Activated CD8-positive, alpha-beta T cell treated with anti-CD3 and anti-CD28 coated beads, Interleukin-2, amount 10 ng/mL, durations not matched to agents 7 days and 5 days (primary cell): ENCODE data around the gene C5AR1. TPM values are rescaled to one million over a fixed set of nuclear protein-coding genes. Genes with fewer than 3 reads are reported as not detected.
"Not testable (repeated sequence)": the region's sequence is repeated elsewhere in the genome, so short reads cannot be mapped to it uniquely, and the experiment has no call there.

Experiments used
- ATAC-seq: fragments of 150-1000 bp; cut with Tn5 transposase; one replicate; pipeline ENCODE4 v1.10.0; 2021; ENCODE audit warnings: moderate library complexity
- CTCF ChIA-PET: fragments of 350-600 bp; sonication (Branson Sonifier 250); formaldehyde crosslinking; loops from one replicate; lab custom pipeline; 2021; ENCODE audit warnings: antibody characterized with exemption; lab: Charles Lee
- POLR2A ChIA-PET: fragments of 350-600 bp; sonication (Branson Sonifier 250); formaldehyde crosslinking; loops from one replicate; lab custom pipeline; 2021; ENCODE audit warnings: antibody characterized with exemption; lab: Charles Lee
- DNase-seq: peaks from one replicate; pipeline ENCODE4 v3.0.0-alpha.2; 2020
- H3K27ac Mint-ChIP-seq: one replicate; pipeline ENCODE4 v1.8.0; 2021; ENCODE audit warnings: mild to moderate bottlenecking, mixed read lengths
- H3K27me3 Mint-ChIP-seq: one replicate; pipeline ENCODE4 v1.8.0; 2021; ENCODE audit warnings: low read depth, mixed read lengths
- H3K36me3 Mint-ChIP-seq: one replicate; pipeline ENCODE4 v1.8.0; 2021; ENCODE audit warnings: low read depth, mixed read lengths
- H3K4me1 Mint-ChIP-seq: one replicate; pipeline ENCODE4 v1.8.0; 2021; ENCODE audit warnings: low read depth, mixed read lengths
- H3K4me3 Mint-ChIP-seq: one replicate; pipeline ENCODE4 v1.8.0; 2021; ENCODE audit warnings: mild to moderate bottlenecking, mixed read lengths
- H3K9me3 Mint-ChIP-seq: one replicate; pipeline ENCODE4 v1.8.0; 2022; ENCODE audit warnings: mixed read lengths; ENCODE audit not compliant: insufficient read depth
- total RNA-seq, 2 experiments: library from RNA; stranded (reverse); gene quantifications; one replicate each; pipeline ENCODE4 v1.2.3, GENCODE V29; 2021

C5AR1 gene
- total RNA-seq, 2 experiments from 2014 or later, result 1.0 to 1.8 TPM

DNA sequence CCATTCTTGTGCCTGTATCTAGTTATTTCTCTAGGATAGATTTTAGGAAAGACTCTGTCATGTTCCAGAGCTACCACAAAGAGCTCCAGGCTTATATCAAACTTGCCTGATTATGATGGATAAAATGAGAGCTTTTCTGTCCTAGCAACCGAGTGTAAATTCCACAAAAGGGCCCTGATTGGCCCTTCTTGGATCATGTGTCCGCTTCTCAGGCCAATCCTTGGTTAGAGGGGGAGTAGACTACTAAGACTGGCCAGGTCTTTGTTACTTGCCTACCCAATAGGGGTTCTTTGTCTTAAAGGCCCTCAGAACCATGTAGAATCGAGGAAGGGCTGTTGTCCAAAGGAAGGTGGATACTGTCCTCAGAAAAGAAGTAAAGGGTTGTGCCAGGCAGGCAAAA, 41.9 kb downstream of the C5AR1 start:
- H3K4me3 Mint-ChIP-seq, result no peak overlapping the region
- ATAC-seq, result no peak
- no peak overlapping the region for H3K27ac Mint-ChIP-seq
- CTCF ChIA-PET, result interaction anchor here (1.2 to 1.9 kb wide), 3 partner anchors 39 to 77 kb away, joined by 4 to 7 read pairs (median 5); no protein-coding TSS in a partner anchor
- POLR2A ChIA-PET, result interaction anchor here (0.6 kb wide), 1 partner anchor 193 kb away, joined by 4 read pairs; no protein-coding TSS in a partner anchor
- H3K9me3 Mint-ChIP-seq, result no peaks in the 10 kb centered on the region
- DNase-seq, result no peak
- peaks cover 37% of the 10 kb centered on the region for H3K4me1 Mint-ChIP-seq
- H3K36me3 Mint-ChIP-seq, result peaks cover 32% of the 10 kb centered on the region
- no peaks in the 10 kb centered on the region for H3K27me3 Mint-ChIP-seq

DNA sequence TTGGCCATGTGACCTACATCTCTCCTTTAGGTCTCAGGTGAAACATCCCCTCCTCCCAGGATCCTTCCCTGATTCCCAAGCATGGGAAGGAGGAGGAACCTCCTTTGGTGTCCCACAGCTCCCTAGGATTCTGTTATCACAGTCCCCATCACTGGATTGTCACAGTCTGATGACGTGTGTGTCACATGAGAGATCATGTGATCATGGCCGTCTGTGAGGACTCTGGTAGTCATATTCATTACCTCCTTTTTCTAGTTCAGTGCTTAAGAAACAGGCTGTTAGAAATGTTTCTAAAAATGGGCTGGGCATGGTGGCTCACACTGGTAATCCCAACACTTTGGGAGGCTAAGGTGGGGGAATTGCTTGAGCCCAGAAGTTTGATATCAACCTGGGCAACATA, 42.4 kb downstream of the C5AR1 start:
- Mint-ChIP-seq H3K9me3 (no peaks in the 10 kb centered on the region), H3K36me3 (peaks cover 36% of the 10 kb centered on the region), H3K27me3 (no peaks in the 10 kb centered on the region), H3K4me1 (peaks cover 37% of the 10 kb centered on the region), H3K4me3 (no peak overlapping the region), H3K27ac (no peak overlapping the region)
- no peak for ATAC-seq
- ChIA-PET CTCF (interaction anchor here (0.9 to 1.9 kb wide), 4 partner anchors 39 to 76 kb away, joined by 4 to 7 read pairs (median 4); no protein-coding TSS in a partner anchor), POLR2A (interaction anchor here (0.6 kb wide), 1 partner anchor 194 kb away, joined by 4 read pairs; no protein-coding TSS in a partner anchor)
- no peak for DNase-seq

DNA sequence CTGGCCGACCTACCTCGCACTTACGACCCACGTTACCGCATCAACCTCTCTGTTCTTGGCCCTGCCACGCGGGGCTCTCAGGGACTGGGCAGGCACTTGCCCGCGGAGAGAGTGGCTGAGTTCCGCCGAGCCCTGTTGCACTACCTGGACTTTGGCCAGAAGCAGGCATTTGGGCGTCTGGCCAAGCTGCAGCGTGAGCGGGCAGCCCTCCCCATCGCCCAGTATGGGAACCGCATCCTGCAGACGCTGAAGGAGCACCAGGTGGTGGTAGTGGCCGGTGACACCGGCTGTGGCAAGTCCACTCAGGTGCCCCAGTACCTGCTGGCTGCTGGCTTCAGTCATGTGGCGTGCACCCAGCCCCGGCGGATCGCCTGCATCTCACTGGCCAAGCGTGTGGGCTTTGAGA, 43.6 kb downstream of the C5AR1 start:
- no peaks in the 10 kb centered on the region for H3K27me3 Mint-ChIP-seq
- CTCF ChIA-PET, result interaction anchor here (0.9 kb wide), 1 partner anchor 75 kb away, joined by 4 read pairs; no protein-coding TSS in a partner anchor
- H3K27ac Mint-ChIP-seq, result no peak overlapping the region
- peaks cover 48% of the 10 kb centered on the region for H3K36me3 Mint-ChIP-seq
- peaks cover 35% of the 10 kb centered on the region for H3K4me1 Mint-ChIP-seq
- no peak for DNase-seq
- no peak overlapping the region for H3K4me3 Mint-ChIP-seq
- no peaks in the 10 kb centered on the region for H3K9me3 Mint-ChIP-seq
- no peak for ATAC-seq
- POLR2A ChIA-PET, result interaction anchor here (0.6 kb wide), 1 partner anchor 20 kb away, joined by 3 read pairs; no protein-coding TSS in a partner anchor

DNA sequence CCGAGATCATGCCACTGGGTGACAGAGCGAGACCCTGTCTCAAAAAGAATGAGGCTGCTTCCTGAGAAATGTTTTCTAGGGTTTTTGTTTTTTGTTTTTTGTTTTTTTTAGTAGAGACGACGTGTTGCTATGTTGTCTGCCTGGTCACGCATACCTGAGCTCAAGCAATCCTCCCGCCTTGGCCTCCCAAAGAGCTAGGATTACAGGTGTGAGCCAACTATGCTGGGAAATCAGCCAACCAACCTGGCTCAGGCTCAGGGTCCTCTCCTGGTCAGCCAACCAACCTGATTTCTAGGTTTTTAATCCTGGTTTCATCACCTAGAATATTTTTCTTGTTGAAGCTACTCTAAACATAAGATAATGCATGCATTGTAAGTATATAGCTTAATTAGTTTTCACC, 47.2 kb downstream of the C5AR1 start:
- no peak for ATAC-seq
- Mint-ChIP-seq H3K9me3 (no peaks in the 10 kb centered on the region), H3K4me3 (no peak overlapping the region), H3K4me1 (peaks cover 8% of the 10 kb centered on the region), H3K36me3 (peaks cover 56% of the 10 kb centered on the region), H3K27me3 (no peaks in the 10 kb centered on the region), H3K27ac (no peak overlapping the region)
- POLR2A ChIA-PET, result no interaction called here
- CTCF ChIA-PET, result interaction anchor here (1.6 kb wide), 1 partner anchor 8 kb away, joined by 7 read pairs; the partner anchor contains the start of gene DHX34
- no peak for DNase-seq

DNA sequence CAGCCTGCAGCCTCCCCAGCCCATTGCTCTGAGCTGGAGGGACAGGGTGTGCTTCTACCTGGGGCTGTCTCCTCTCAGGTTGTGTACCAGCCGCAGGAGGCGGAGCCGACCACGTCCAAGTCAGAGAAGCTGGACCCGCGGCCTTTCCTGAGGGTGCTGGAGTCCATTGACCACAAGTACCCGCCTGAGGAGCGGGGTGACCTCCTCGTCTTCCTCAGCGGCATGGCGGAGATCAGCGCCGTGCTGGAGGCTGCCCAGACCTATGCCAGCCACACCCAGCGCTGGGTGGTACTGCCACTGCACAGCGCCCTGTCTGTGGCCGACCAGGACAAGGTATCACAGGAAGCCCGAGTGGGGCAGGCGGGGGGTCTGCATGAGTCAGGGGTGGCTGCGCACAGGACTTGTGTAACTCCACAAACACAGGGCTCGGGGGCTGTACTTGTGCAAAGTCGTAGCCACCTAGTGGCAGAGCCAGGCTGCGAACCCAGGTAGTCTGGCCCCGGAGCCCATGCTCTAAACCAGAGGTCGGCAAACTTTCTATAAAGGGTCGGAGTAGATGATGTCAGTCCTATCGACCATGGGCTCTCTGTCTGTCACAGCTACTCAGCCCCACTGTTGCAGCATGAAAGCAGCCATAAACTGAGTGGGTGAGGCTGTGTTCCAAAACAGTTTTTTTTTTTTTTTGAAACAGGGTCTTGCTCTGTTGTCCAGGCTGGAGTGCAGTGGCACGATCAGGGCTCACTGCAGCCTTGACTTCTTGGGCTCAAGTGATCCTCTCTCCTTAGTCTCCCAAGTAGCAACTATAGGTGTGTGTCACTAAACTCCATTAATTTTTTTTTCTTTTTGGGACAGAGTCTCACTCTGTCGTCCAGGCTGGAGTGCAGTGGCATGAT, 48.4 kb downstream of the C5AR1 start:
- Mint-ChIP-seq H3K9me3 (no peaks in the 10 kb centered on the region), H3K27me3 (no peaks in the 10 kb centered on the region), H3K4me3 (no peak overlapping the region), H3K4me1 (no peaks in the 10 kb centered on the region), H3K36me3 (peaks cover 55% of the 10 kb centered on the region), H3K27ac (no peak overlapping the region)
- POLR2A ChIA-PET, result no interaction called here
- no peak for DNase-seq
- peak; percentile 33 for ATAC-seq
- CTCF ChIA-PET, result interaction anchor here (0.7 to 1.6 kb wide), 4 partner anchors 9 to 113 kb away, joined by 3 to 8 read pairs (median 6); partner anchors contain the start of gene DHX34

DNA sequence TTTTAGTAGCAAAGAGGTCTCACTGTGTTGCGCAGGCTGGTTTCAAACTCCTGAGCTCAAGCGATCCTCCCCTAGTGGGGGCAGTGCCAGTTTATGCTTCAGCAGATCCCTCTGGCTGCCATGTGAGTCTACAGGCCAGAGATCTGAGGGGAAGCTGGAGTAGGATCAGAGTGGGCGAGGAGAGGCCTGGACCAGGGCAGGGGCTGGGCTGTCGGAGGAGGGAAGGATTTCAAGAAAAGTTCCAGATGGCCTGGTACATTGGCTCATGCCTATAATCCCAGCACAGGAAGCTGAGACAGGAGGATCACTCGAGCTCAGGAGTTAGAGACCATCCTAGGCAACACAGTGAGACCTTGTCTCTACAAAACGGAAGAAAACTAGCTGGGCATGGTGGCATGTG, 49.3 kb downstream of the C5AR1 start:
- ChIA-PET POLR2A (interaction anchor here (0.9 kb wide), 1 partner anchor 311 kb away, joined by 3 read pairs; no protein-coding TSS in a partner anchor), CTCF (interaction anchor here (0.7 to 1.5 kb wide), 2 partner anchors 11 to 32 kb away, joined by 4 to 8 read pairs; no protein-coding TSS in a partner anchor)
- H3K36me3 Mint-ChIP-seq, result peaks cover 55% of the 10 kb centered on the region
- no peak overlapping the region for H3K27ac Mint-ChIP-seq
- no peaks in the 10 kb centered on the region for H3K4me1 Mint-ChIP-seq
- H3K27me3 Mint-ChIP-seq, result no peaks in the 10 kb centered on the region
- DNase-seq, result no peak
- H3K9me3 Mint-ChIP-seq, result no peaks in the 10 kb centered on the region
- ATAC-seq, result no peak
- no peak overlapping the region for H3K4me3 Mint-ChIP-seq

DNA sequence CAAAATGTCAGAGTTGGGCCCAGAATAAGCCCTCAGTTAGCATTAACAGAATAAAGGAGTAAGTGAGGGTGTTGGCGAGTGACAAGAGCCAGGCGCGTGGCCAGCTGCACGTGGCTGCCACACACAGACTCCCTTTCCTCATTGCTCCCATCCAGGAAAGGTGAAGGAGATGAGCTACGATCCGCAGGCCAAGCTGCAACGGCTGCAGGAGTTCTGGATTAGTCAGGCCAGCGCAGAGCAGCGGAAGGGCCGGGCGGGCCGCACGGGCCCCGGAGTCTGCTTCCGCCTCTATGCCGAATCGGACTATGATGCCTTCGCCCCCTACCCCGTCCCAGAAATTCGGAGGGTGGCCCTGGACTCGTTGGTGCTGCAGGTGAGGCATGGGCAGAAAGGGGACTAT, 52.7 kb downstream of the C5AR1 start:
- ChIA-PET CTCF (interaction anchor here (1.3 to 1.6 kb wide), 2 partner anchors 13 to 66 kb away, joined by 3 to 9 read pairs; partner anchors contain the start of gene DHX34), POLR2A (no interaction called here)
- Mint-ChIP-seq H3K4me3 (no peak overlapping the region), H3K9me3 (no peaks in the 10 kb centered on the region), H3K36me3 (peaks cover 42% of the 10 kb centered on the region), H3K4me1 (no peaks in the 10 kb centered on the region), H3K27ac (no peak overlapping the region), H3K27me3 (no peaks in the 10 kb centered on the region)
- DNase-seq, result no peak
- ATAC-seq, result no peak

DNA sequence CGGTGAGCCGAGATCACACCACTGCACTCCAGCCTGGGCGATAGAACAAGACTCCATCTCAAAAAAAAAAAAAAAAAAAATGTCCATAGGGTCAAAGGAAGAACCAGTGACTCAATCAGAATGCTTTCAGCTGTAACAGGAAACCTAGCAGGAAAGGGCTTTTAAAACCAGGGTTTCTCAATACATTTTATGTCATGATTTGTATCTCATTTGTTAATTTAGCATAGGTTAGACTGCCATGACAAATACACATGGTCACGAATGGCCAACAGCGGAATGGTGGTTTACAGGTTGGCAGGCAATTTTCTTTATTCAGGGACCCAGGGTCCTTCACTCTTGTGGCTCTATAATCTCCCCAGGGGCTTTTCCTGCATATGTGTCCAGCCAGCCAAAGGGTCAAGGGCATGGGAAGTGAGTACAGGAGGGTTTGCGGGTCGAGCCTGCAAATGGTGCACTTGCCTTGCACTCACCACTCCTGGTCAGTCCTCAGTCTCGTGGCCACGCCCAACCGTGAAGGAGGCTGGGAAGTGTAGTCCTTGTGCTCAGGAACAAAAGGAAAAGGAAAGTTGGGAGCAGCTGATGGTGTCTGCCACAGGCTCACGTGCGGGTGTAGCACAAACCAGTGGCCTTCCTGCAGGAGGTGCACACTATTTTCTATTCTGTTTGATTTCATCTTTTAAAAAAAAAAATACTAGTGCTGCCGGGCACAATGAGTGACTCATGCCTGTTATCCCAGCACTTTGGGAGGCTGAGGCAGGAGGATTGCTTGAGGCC, 54.3 kb downstream of the C5AR1 start:
- Mint-ChIP-seq H3K4me1 (no peaks in the 10 kb centered on the region), H3K36me3 (peaks cover 31% of the 10 kb centered on the region), H3K4me3 (no peak overlapping the region), H3K27me3 (no peaks in the 10 kb centered on the region), H3K9me3 (no peaks in the 10 kb centered on the region), H3K27ac (no peak overlapping the region)
- DNase-seq (no peak), ATAC-seq (no peak)
- ChIA-PET CTCF (interaction anchor here (1.3 kb wide), 1 partner anchor 64 kb away, joined by 3 read pairs; no protein-coding TSS in a partner anchor), POLR2A (interaction anchor here (0.8 kb wide), 1 partner anchor 14 kb away, joined by 3 read pairs; no protein-coding TSS in a partner anchor)

DNA sequence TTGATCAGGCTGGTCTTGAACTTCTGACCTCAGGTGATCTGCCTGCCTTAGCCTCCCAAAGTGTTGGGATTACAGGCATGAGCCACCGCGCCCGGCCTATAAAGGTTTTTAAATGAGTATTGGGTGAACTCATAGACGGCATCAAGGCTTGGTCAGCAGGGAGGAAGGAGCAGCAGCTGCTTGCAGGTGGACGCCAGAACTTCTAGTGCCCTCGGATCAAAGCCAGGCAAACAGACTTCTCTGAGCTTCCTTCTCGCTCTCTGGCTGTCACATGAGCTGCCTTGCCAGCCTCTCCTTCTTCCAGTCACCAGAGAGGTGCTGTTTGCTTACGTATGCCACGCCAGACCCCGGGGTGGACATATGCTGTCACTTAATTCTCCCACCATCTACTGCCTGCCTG, 55.8 kb downstream of the C5AR1 start:
- H3K27ac Mint-ChIP-seq, CTCF ChIA-PET, DNase-seq, ATAC-seq, POLR2A ChIA-PET, H3K4me3 Mint-ChIP-seq, H3K4me1 Mint-ChIP-seq, H3K9me3 Mint-ChIP-seq, H3K27me3 Mint-ChIP-seq: not testable (repeated sequence)
- H3K36me3 Mint-ChIP-seq, result peaks cover 32% of the 10 kb centered on the region

DNA sequence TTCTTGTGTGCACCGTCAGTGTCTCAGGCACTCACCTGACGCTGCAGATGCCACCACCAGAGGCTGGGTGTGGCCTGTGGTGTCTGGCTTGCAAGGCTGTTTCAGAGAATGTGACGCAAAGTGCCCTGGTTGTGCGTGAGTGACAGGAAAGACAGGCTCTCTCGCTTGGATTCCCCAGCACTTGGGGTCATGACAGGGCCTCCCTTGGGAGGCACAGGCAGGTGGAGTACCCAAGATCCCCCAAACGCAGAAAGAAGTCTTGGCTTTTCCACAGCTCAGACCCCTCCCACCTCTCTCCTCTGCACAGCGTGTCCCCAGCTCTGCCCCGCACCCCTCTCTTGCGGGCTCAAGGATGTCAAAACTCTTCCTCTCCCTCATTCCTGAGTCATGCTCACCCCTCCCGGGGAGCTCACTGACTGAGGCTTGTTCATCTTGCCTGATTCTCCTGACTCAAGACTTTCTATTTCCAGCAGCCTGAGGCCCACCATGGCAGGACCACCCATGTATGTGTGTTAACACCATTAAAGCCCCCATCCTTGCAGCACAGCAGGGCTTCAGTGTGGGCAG, 60.5 kb downstream of the C5AR1 start:
- Mint-ChIP-seq H3K4me1 (no peaks in the 10 kb centered on the region), H3K27ac (no peak overlapping the region), H3K27me3 (no peaks in the 10 kb centered on the region), H3K9me3 (no peaks in the 10 kb centered on the region), H3K4me3 (no peak overlapping the region), H3K36me3 (peaks cover 15% of the 10 kb centered on the region)
- DNase-seq (no peak), ATAC-seq (no peak)
- ChIA-PET POLR2A (no interaction called here), CTCF (no interaction called here)

DNA sequence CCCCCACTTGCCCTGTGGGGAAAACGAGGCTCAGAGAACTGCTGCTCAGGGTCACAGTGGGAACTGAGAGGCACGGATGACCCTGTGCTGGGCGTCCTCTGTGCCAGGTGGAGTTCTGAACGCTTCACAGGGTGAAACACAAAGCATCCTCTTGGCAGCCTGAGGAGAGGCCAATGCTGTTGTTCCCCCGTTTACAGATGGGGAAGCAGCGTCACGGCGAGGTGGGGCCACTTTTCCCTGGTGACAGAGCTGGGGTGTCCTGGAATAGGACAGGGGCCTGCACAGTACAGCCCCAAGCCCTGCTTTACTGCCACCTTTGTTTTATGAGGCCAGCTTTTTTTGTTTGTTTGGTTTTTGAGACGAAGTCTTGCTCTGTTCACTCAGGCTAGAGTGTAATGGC, 61.6 kb downstream of the C5AR1 start:
- Mint-ChIP-seq H3K27me3 (no peaks in the 10 kb centered on the region), H3K4me3 (no peak overlapping the region), H3K4me1 (no peaks in the 10 kb centered on the region), H3K27ac (no peak overlapping the region), H3K9me3 (no peaks in the 10 kb centered on the region), H3K36me3 (peaks cover 17% of the 10 kb centered on the region)
- ATAC-seq (no peak), DNase-seq (no peak)
- ChIA-PET CTCF (interaction anchor here (1.3 to 1.6 kb wide), 2 partner anchors 20 to 22 kb away, joined by 3 to 8 read pairs; partner anchors contain the start of gene DHX34), POLR2A (no interaction called here)
